ENCODE data around the gene SRPK2.
"Not testable (repeated sequence)": the region's sequence is repeated elsewhere in the genome, so short reads cannot be mapped to it uniquely, and the experiment has no call there.

The SRPK2 gene

DNA sequence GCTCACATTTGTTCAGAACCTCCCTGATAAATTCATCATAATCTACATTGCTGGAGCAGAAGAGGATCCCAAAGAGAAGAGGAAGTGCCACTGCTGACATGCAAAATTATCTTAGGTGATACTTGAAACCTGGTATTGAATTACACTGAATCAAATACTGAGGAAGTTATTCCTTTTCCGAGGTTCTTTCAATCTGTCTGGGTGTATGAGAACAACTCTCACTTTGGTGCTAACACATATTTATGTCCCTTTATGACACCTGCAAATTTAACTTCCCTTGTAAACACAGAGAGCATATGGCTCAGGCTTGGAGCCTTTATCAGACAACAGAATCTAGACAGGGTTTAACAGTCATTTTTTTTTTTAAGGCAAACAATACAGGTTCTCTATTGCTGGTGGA is 131.4 kb downstream of the SRPK2 start:
- no peak for DNase-seq

DNA sequence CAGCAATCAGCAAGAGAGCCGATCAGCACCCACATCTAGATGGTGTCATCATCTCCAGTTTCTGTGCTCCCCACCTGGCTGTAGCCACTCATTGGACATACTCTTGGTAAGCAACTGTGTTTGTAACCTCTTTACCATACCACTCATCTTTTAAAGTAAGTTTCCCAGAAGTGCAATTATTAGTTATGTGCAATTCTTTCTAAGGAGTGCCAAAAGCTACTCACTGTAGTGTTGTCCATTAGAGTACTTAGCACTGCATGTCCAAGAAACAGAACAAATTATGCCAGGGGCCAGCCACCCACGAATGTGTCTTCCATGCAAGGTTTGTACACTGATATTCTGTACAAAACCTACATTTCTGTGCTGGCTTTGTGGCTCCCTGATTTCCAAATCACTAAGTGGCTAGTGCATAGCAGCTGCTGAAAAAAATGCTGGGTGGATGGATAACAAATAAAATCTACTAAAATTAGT is 131.9 kb downstream of the SRPK2 start:
- DNase-seq, result no peak

DNA sequence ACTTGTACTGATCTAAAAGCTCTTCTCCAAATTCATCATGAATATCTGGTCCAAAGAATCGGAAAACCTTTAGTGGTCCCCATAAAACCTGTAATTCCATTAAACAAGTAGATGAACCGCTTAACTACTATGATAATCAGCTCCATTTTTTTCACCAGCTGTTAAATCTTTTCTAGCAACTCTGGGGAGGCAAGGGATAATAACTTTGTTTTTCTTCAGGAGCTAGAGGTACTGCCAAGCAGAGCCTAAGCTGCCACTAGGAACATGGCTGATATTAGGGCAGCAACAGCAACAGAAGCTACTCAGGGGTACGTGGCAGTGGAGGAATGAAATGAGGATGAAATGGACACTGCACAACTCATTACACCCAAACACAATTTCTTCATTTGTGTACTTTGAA is 138.0 kb downstream of the SRPK2 start:
- no peak for DNase-seq

DNA sequence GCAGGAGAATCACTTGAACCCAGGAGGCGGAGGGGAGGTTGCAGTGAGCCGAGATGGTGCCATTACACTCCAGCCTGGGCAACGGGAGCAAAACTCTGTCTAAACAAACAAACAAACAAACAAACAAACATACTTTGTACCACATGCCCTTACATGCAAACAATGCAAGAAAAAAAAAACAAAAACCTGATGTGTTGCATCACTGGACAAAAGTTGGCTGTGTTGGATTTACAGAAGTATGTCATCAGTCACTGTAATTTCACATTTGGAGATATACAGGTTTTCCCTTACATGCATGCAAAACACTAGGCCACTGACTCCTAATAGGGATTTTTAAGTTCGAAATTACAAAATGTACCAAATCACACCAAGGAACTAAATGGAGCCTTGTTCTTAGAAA is 138.5 kb downstream of the SRPK2 start:
- DNase-seq, result no peak

GRCh38 chr7:105249216-105249615 is 139.5 kb downstream of the SRPK2 start:
- DNase-seq, result no peak

DNA sequence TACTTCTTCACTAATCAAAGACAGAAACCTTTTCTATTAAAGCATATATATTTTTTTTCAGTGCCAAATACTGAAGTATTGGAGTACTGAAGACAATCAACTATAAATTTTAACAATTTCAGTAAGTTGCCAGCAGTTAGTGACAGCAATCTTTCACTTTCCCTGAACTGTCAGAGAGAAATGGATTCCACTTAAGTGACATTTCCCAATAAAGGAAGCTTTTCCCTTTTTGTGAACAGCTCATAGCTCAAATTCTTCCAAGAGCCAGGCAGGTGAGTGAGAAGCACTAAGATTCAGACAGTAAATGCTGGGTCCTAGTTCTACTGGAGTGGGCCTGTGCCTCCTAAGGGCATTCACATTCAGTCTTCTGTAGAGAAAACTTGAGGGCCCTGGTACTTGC is 142.0 kb downstream of the SRPK2 start:
- DNase-seq, result no peak

DNA sequence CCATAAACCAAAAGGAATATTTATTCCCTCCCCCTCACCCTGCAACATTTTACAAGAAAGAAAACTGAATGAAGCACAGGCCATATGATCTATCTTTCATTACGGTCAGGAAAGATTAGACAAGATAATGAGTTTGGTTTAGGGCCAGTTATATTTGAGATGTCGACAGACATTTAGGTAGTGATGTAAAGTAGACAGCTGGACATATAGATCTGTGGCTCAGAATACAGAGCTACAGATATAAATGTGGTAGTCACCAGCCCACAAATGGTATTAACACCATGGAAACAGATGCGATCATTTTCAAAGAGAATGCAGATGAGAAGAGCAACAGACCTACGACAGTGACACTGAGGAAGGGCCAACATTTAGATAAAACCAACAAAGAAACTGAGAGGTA is 142.5 kb downstream of the SRPK2 start:
- DNase-seq, result no peak

GRCh38 chr7:105245398-105246114 is 143.2 kb downstream of the SRPK2 start:
- DNase-seq, result no peak

DNA sequence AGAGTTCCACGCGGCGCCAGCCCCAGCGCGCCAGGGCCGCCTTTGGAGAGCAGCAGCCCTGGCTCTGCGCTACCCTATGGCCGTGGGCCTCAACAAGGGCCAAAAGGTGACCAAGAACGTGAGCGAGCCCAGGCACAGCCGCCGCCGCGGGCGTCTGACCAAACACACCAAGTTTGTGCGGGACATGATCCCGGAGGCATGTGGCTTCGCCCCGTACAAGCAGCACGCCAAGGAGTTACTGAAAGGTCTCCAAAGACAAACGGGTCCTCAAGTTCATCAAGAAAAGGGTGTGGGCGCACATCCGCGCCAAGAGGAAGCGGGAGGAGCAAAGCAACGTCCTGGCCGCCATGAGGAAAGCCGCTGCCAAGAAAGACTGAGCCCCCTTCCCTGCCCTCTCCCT is 144.1 kb downstream of the SRPK2 start:
- no peak for DNase-seq

- DNase-seq, result no peak
Observed at GRCh38 chr7:105241198-105241597, 147.5 kb downstream of the SRPK2 start.

DNA sequence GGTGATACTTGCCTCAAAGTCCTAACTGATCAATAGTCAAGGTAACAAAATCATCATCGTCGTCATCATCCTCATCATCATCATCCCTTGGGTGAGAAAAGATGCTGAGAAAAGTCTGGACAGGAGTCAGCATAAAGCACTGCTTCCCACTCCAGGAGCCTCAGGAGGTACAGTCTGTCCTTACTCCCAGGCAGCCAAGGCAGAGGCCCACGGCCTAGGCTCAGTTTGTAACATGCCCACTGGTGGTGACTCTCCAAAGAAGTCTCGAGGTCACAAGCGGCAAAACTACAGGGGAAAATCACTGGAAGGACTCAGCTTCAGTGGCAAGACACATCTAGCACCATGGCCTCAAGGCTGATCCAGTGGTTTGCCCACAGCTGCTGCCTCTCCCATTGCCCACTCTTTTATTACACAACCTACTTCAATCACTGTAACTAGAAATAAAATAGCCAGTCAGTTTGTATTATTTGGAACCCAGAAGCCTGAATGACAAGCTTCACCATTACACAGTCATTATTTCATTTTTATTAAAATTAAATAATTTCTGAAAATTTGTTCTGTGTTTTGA is 150.4 kb downstream of the SRPK2 start:
- no peak for DNase-seq

GRCh38 chr7:105234886-105235285 is 153.8 kb downstream of the SRPK2 start:
- DNase-seq, result no peak

DNA sequence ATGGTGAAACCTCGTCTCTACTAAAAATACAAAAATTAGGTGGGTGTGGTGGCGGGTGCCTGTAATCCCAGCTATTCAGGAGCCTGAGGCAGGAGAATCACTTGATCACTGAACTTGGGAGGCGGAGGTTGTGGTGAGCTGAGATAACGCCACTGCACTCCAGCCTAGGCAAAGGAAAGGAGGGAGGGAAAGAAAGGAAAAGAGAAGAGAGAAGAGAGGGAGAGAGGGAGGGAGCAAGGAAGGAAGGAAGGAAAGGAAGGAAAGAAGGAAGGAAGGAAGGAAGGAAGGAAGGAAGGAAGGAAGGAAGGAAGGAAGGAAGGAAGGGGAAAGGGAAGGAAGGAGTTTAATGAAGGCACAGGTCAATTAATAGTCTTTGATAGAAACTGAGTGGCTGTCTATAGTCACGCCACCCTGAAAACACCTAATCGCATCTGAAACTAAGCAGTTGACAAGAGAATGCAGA is 155.9 kb downstream of the SRPK2 start:
- DNase-seq, result not testable (repeated sequence)

DNA sequence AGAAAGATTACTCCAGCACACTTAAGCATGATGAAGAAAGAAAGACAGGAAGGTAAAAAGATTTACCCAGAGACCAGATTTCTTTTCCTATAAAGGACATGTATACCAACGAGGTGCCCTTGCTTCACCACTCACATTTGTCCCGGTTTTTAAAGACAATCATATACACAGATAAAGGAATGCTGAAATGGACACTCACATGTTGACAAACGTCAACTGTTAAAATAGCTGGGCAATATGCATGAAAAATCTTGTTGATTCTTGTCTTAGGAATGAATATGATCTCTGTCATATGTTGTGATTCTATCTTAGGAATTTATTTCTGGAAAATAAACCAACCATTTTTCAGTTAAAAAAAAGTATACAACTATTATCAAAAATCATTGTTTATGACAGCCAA is 158.2 kb downstream of the SRPK2 start:
- DNase-seq, result no peak

- DNase-seq, result no peak
Observed at GRCh38 chr7:105229641-105230040, 159.1 kb downstream of the SRPK2 start.

DNA sequence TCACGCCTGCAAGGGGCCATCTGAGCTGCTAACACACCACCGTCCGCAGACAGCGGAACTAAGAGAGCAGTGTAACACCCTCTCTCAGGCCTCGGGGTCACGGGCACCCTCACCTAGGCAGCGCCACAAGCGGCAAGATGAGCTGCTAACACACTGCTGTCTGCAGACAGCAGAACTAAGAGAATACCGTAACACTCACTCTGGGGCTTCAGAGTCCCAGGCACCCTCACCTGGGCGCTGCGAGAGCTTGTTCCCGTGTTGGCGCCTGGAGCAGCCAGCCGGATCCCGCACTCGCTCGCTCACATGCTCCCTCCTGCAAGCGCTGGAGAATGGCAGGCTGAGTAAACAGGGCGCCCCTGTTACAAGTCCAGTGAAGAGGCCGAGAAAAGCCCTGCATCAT is 160.2 kb downstream of the SRPK2 start:
- DNase-seq, result no peak

- no peak for DNase-seq
Observed at GRCh38 chr7:105227391-105227790, 161.3 kb downstream of the SRPK2 start.

- no peak for DNase-seq
Observed at GRCh38 chr7:105224884-105225651, 163.7 kb downstream of the SRPK2 start.

DNA sequence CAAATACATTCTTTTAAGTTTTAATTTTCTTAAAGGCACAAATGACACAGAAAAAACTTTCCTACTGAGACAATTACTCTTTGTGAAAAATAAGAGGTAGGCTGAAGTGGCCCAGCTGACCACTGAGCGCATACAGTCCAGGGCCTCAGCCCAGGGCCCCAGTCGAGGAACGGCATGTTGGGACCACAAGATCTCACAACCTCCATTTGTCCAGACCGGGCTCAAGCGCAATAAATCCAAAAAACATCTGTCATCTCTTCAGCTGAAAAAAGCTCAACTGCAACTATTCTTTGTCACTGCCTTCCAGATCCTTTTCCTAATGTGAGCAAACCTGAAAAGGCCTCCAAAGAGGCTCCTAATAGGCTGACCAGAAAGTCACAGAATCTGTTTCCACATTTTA is 165.8 kb downstream of the SRPK2 start:
- no peak for DNase-seq

GRCh38 chr7:105219771-105220160 is 169.0 kb downstream of the SRPK2 start:
- no peak for DNase-seq

DNA sequence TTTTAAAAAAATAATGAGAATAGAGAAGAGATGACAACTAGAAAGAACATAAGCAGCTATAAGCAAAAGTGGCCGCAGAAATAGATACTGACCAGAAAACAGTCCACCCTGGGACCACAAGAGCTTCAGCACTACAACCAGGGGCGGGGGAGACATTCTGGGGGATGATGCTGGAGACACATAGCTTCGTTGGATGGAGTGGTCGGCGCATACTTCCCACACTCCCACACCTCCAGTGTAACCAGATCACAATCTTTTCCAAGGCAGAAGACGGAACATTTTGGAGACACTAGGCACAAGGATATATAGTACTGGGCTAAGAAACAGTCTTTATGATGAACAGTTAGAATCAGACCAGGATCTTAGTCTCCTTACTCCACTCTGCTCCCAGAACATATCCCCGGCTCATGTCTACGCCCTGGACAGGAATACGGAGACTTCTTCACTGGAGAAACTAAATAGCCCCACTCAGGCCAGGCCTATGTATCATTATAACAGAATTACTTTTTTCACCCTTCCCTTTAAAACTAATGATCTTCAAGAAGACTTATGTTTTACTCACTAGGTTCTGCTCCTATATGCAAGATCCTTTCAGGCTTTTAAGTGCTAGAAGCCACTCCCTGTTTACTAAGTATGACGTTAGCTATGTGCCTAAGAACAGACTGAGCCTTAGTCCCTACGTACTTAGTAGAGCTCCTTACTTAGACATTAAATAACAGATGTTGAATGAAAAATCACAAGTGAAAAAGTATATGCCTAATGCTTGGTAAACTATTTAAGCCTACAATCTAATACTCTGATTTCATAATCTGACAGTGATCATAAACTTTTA is 169.6 kb downstream of the SRPK2 start:
- no peak for DNase-seq

DNA sequence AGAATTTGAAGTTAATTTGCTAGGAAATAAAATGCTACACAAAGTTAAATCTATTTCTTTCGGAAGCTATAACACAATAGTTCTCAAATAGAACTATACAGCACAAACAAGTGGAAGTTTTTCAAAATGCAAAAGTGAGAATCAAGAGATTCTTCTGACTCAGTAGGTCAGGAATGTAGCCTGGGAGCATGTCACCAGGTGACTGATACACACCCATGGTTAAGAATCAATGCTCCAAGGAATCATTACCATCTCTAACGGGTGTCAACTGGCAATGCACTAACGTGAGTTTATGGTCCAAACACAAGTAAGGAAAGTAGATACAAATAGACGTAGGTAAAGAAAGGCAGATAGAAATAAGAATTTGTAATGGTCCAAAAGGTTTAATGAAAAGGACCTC is 170.5 kb downstream of the SRPK2 start:
- DNase-seq, result no peak

- no peak for DNase-seq
Observed at GRCh38 chr7:105216786-105217185, 171.9 kb downstream of the SRPK2 start.
